Tibial artery (tissue), 4 donors: ENCODE measurements around the gene PAPPA2.

Source experiments
- DNase-seq, 2 donors: peaks; one replicate each; pipeline ENCODE4 v3.0.0-alpha.2; 2019
- H3K27ac ChIP-seq, 2 donors: fragments of 200-600 bp; sonication (generic) in 1 of 2; 1 replicate in 1 of 2; 2 replicates in 1 of 2; pipeline ENCODE4 v1.5.1; 2018 to 2019; ENCODE audit warnings: mild to moderate bottlenecking in 1 of 2
- H3K27me3 ChIP-seq, 2 donors: fragments of 200-600 bp; sonication (generic) in 1 of 2; one replicate each; pipeline versions ENCODE4 v1.5.1 to v1.6.0; 2016 to 2019
- H3K36me3 ChIP-seq, 3 donors: fragments of 200-600 bp; sonication (generic) in 2 of 3; one replicate each; pipeline ENCODE4 v1.5.1; 2016 to 2019; ENCODE audit warnings: mild to moderate bottlenecking in 2 of 3
- H3K4me1 ChIP-seq, 4 donors: fragments of 200-600 bp; sonication (generic) in 2 of 4; 1 replicate in 3 of 4; 2 replicates in 1 of 4; pipeline ENCODE4 v1.5.1; 2016 to 2019
- H3K4me3 ChIP-seq, 2 donors: fragments of 200-600 bp; sonication (generic) in 1 of 2; 1 replicate in 1 of 2; 2 replicates in 1 of 2; pipeline ENCODE4 v1.5.1; 2018 to 2019; ENCODE audit warnings: mild to moderate bottlenecking in 2 of 2
- H3K9me3 ChIP-seq, 3 donors: fragments of 200-600 bp; sonication (generic) in 1 of 3; one replicate each; pipeline ENCODE4 v1.5.1; 2016 to 2019
- intact Hi-C: fragments of 100-400 bp; cut with DNase I; formaldehyde crosslinking; loops from one replicate; pipeline ENCODE4 v1.15.0; 2023; ENCODE audit warnings: low total_unique reads
- TF ChIP-seq, protein P1 (sequence below), 2 experiments: fragments of 200-600 bp in 1 of 2; fragments of 450-650 bp in 1 of 2; IDR thresholded peaks; one replicate each; pipeline ENCODE4 v1.5.1; 2017 to 2019; ENCODE audit warnings: antibody characterized with exemption in 2 of 2, mild to moderate bottlenecking in 1 of 2, moderate library complexity in 1 of 2

The PAPPA2 gene

DNA sequence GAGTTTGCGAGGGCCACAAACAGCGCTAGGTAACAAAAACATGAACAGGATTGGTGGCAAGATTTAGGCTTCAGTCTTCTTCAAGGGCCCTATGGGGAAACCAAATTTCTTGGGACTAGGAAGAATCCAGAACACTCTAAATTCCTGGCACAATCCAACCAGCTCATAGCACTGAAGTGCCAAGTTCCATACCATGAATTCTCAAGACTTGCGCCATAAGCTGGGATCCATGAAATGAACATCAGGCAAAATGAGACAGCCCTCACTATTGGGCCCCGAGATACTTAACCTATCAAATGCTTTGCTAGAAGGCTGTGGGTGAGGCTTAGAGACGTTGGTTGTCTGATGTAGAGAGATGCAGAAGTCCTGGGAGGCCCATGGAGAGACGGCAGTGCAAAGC lies 322.1 kb downstream of the PAPPA2 start:
- Histone ChIP-seq H3K9me3 (no peaks in the 10 kb centered on the region), H3K4me3 (no peak overlapping the region), H3K4me1 (no peaks in the 10 kb centered on the region), H3K36me3 (no peaks in the 10 kb centered on the region), H3K27me3 (no peaks in the 10 kb centered on the region), H3K27ac (no peak overlapping the region)
- no peak for DNase-seq
- intact Hi-C loops: no loop called here
- TF ChIP-seq, protein P1, sequence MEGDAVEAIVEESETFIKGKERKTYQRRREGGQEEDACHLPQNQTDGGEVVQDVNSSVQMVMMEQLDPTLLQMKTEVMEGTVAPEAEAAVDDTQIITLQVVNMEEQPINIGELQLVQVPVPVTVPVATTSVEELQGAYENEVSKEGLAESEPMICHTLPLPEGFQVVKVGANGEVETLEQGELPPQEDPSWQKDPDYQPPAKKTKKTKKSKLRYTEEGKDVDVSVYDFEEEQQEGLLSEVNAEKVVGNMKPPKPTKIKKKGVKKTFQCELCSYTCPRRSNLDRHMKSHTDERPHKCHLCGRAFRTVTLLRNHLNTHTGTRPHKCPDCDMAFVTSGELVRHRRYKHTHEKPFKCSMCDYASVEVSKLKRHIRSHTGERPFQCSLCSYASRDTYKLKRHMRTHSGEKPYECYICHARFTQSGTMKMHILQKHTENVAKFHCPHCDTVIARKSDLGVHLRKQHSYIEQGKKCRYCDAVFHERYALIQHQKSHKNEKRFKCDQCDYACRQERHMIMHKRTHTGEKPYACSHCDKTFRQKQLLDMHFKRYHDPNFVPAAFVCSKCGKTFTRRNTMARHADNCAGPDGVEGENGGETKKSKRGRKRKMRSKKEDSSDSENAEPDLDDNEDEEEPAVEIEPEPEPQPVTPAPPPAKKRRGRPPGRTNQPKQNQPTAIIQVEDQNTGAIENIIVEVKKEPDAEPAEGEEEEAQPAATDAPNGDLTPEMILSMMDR (IDR thresholded peaks at IDR 0.05): no peak

DNA sequence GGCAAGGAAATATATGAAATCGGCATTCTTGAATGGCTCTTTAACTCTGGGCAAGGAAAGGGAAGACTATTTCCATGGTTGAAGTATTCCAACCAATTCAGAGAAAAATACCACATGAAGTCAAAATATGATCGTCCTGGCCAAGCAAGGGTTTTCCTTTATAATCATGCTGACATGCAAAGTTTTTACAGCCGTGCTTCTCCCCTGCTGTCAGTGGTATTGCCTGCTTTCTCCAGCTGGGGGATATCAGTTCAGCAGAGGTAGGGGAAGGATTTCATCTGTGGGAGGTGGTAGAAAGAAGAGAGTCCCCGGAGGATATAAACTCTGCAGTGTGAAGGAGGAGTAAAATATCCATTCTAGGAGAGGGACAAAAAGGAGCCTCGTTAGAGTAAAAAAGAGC lies 322.8 kb downstream of the PAPPA2 start:
- Histone ChIP-seq H3K27ac (no peak overlapping the region), H3K9me3 (no peaks in the 10 kb centered on the region), H3K36me3 (no peaks in the 10 kb centered on the region), H3K4me1 (no peaks in the 10 kb centered on the region), H3K27me3 (no peaks in the 10 kb centered on the region), H3K4me3 (no peak overlapping the region)
- DNase-seq: no peak
- intact Hi-C loops: no loop called here
- TF ChIP-seq, protein P1 (IDR thresholded peaks at IDR 0.05): no peak

DNA sequence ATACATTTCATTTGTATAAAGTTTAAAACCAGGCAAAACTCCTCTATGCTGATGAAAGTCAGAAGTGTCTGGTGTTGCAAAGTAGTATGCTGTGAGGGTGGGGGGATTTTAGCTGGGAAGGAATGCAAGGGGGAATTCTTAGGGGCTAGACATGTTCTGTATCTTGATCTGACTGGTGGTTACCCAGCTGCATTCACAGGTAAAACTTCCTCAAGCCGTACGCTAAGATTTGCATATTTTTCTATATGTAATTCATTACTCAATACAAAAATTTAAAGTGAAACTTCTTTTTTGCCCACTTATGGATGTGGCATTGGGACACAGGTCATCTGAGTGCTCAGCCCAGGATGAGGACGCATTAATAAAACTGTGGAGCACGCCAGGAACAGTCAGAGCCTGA lies 323.3 kb downstream of the PAPPA2 start:
- Histone ChIP-seq H3K4me3 (no peak overlapping the region), H3K36me3 (no peaks in the 10 kb centered on the region), H3K27ac (no peak overlapping the region), H3K4me1 (no peaks in the 10 kb centered on the region), H3K9me3 (no peaks in the 10 kb centered on the region), H3K27me3 (no peaks in the 10 kb centered on the region)
- intact Hi-C loops: no loop called here
- no peak for DNase-seq
- TF ChIP-seq, protein P1 (IDR thresholded peaks at IDR 0.05): no peak

DNA sequence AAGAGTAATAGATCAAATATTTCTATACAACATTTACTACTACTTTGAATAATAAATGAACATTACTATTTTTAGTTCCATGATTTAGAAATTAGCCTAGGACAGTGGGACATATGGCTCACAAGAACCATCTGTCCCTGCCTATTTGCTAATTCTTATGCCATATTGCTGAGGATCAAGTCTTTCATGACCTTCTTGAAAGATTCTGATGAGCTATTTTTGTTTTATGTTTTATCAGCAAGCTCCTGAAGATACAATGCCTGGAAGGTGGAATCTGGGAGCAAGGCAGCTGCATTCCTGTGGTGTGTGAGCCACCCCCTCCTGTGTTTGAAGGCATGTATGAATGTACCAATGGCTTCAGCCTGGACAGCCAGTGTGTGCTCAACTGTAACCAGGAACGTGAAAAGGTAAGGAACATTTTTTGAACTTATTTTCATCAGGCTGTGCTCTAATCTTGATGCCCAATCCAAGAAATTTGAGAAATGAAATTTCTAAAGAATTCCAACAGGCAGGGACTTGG lies 326.7 kb downstream of the PAPPA2 start:
- H3K27me3 ChIP-seq: no peaks in the 10 kb centered on the region
- no peak overlapping the region for H3K27ac ChIP-seq
- no peak overlapping the region for H3K4me3 ChIP-seq
- no peaks in the 10 kb centered on the region for H3K4me1 ChIP-seq
- H3K9me3 ChIP-seq: no peaks in the 10 kb centered on the region
- no peak for DNase-seq
- TF ChIP-seq, protein P1 (IDR thresholded peaks at IDR 0.05): no peak
- intact Hi-C loops: no loop called here
- no peaks in the 10 kb centered on the region for H3K36me3 ChIP-seq

DNA sequence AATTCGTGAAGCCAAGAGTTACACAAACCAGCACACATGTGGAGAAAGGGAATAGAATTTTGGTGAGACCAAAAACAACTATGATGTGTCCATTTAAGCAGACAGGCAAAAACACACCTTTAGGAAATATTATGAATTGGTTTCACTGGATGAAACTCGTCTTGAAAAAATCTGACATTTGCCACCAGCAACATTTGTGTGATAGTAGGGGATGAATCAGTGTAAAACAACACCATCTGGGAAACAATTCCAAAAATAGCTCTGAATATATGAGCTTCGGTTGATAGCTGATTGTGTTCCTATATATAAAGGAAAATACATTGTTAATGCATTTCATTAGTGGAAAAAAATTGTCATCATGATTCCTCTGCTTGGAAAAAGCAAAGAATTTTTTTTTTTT lies 327.8 kb downstream of the PAPPA2 start:
- Histone ChIP-seq H3K36me3 (no peaks in the 10 kb centered on the region), H3K27me3 (no peaks in the 10 kb centered on the region), H3K4me1 (no peaks in the 10 kb centered on the region), H3K27ac (no peak overlapping the region), H3K9me3 (no peaks in the 10 kb centered on the region), H3K4me3 (no peak overlapping the region)
- TF ChIP-seq, protein P1 (IDR thresholded peaks at IDR 0.05): no peak
- no peak for DNase-seq
- intact Hi-C loops: no loop called here

DNA sequence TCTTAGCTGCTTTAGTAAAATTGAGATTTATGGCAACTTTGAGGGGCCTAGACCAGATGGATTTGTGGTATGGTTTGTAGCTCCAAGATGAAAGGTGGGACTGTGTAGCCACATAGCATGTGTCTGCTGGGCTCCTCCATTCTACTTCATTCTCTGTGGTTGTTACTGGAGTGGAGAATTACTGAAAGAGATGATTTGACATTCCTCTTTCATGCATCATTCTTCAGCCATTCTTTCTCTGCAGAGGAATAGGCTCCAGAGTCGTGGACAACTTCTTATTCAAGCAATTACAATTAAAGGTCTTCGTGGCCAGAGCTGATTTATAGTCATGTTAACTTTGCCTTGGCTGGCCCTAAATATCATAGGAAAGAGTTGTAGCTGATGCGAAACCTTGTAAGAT lies 328.9 kb downstream of the PAPPA2 start:
- TF ChIP-seq, protein P1 (IDR thresholded peaks at IDR 0.05): no peak
- no peaks in the 10 kb centered on the region for H3K4me1 ChIP-seq
- intact Hi-C loops: no loop called here
- H3K9me3 ChIP-seq: no peaks in the 10 kb centered on the region
- DNase-seq: no peak
- no peaks in the 10 kb centered on the region for H3K36me3 ChIP-seq
- no peak overlapping the region for H3K4me3 ChIP-seq
- no peaks in the 10 kb centered on the region for H3K27me3 ChIP-seq
- H3K27ac ChIP-seq: no peak overlapping the region
